ENCODE data around the gene NEDD8.

DNA sequence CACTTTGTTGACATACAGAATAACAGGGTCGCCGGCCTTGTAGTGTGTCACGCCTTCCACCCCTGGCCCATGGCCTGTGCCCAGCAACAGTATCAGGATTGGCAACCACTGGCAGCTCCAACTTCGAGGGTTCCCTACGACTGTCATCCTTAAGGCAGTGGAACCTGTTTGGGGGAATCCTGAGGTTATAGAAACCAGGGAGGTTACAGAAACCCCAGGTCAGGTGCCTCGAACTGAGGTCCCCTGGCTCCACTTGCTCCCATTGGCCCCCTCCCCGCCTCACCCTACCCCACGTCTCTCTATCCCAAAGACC, 37.3 kb downstream of the NEDD8 start:
- TF ChIP-seq, protein P1, sequence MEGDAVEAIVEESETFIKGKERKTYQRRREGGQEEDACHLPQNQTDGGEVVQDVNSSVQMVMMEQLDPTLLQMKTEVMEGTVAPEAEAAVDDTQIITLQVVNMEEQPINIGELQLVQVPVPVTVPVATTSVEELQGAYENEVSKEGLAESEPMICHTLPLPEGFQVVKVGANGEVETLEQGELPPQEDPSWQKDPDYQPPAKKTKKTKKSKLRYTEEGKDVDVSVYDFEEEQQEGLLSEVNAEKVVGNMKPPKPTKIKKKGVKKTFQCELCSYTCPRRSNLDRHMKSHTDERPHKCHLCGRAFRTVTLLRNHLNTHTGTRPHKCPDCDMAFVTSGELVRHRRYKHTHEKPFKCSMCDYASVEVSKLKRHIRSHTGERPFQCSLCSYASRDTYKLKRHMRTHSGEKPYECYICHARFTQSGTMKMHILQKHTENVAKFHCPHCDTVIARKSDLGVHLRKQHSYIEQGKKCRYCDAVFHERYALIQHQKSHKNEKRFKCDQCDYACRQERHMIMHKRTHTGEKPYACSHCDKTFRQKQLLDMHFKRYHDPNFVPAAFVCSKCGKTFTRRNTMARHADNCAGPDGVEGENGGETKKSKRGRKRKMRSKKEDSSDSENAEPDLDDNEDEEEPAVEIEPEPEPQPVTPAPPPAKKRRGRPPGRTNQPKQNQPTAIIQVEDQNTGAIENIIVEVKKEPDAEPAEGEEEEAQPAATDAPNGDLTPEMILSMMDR (IDR thresholded peaks at IDR 0.05; ENCODE audit: insufficient read depth, low read length, poor library complexity, severe bottlenecking), result no peak
- no peak for TF ChIP-seq EZH2phosphoT487 (conservative IDR thresholded peaks at IDR 0.05; ENCODE audit: low read length)

Data from SU-DHL-6 (cell line).